HEK293T (cell line): Measurements from ENCODE around the gene BEGAIN.

Experiments
- ARNT ChIP-seq: fragments of 450-650 bp; IDR thresholded peaks from 2 replicates; pipeline ENCODE4 v1.6.1; 2017; ENCODE audit warnings: mild to moderate bottlenecking
- CTBP1 ChIP-seq: fragments of 450-650 bp; IDR thresholded peaks from 2 replicates; pipeline ENCODE4 v1.6.1; 2016; ENCODE audit warnings: borderline replicate concordance
- FOXK2 ChIP-seq: fragments of 450-650 bp; IDR thresholded peaks from 2 replicates; pipeline ENCODE4 v1.6.1; 2016; ENCODE audit warnings: mild to moderate bottlenecking
- SUZ12 ChIP-seq: fragments of 450-650 bp; IDR thresholded peaks from 2 replicates; pipeline ENCODE4 v1.6.1; 2016; ENCODE audit warnings: mild to moderate bottlenecking

DNA sequence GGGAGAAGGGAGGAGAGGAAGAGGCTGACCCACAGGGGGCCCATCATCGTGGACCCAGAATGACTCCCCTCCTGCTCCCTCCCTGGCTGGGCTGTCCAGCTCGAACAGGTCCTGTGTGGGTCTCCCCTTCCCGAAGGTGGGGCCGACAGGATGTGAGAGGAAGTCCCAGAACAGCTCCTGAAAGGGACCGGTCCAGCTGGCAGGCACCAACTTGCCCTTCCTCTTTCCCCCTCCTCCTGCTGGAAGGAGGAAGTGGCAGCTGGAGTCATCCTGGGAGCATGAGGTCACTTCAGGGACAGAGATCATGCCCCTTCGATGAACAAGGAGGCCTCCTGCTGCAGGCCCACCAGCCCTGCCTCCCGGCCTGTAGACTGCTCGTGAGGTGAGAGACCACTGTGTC, 35.0 kb upstream of the BEGAIN start:
- TF ChIP-seq ARNT = no peak
- no peak for TF ChIP-seq SUZ12
- TF ChIP-seq FOXK2 = no peak
- TF ChIP-seq CTBP1 = no peak
